K562 (cell line): ENCODE data around the gene OR11A1. TPM values are rescaled to one million over a fixed set of nuclear protein-coding genes. Genes with fewer than 3 reads are reported as not detected.

ENCODE experiments used
- ATAC-seq: fragments of 200-7000 bp; cut with Tn5 transposase; 3 replicates; pipeline ENCODE4 v1.9.1; 2020; ENCODE audit warnings: moderate library complexity
- BruUV-seq: library from RNA; stranded (reverse); fragments of 400-500 nt; replicated peaks from 2 replicates; lab custom pipeline; 2021; lab: Mats Ljungman, UMichigan
- CTCF ChIA-PET: fragments of 300-600 bp; formaldehyde crosslinking; extraction: SDS; loops from one replicate; lab custom pipeline; 2021; ENCODE audit warnings: low intra/inter-chr PET ratio; lab: Yijun Ruan, JAX
- POLR2A ChIA-PET: fragments of 300-600, 350-650 bp; sonication (Branson Sonifier 250); formaldehyde crosslinking; extraction: SDS; loops from one replicate; lab custom pipeline; 2021; ENCODE audit warnings: antibody characterized with exemption, inconsistent platforms; lab: Yijun Ruan, JAX
- DNase-seq, 4 experiments: peaks; one replicate each; pipeline versions ENCODE4 v3.0.0 to v3.0.0-alpha.2; 2011 to 2018; ENCODE audit warnings: low spot score in 3 of 4, mixed read lengths in 3 of 4; ENCODE audit errors: extremely low read depth in 1 of 4
- FAIRE-seq: peaks from 2 replicates; lab custom pipeline; 2011; peaks lifted over from hg19 to GRCh38; lab: Jason Lieb, UNC
- H2AFZ ChIP-seq: 2 replicates; pipeline ENCODE4 v1.6.0; 2011; ENCODE audit warnings: low read depth, low read length, control low read depth, inconsistent platforms
- H3K27ac ChIP-seq: fragments of 200-600 bp; 3 replicates; pipeline ENCODE4 v1.8.0; 2011; ENCODE audit warnings: low read depth, mild to moderate bottlenecking, control low read depth, inconsistent platforms, low read length, moderate library complexity, mixed read lengths; ENCODE audit errors: extremely low read depth
- H3K27me3 ChIP-seq, 2 experiments: fragments of 300-600 bp in 1 of 2; 2 replicates in 1 of 2; 3 replicates in 1 of 2; pipeline versions ENCODE4 v1.6.0 to v1.8.0; 2011; ENCODE audit warnings: inconsistent platforms in 2 of 2, low read length in 2 of 2, mild to moderate bottlenecking in 1 of 2, mixed read lengths in 1 of 2, moderate library complexity in 1 of 2; ENCODE audit not compliant: control insufficient read depth in 2 of 2, insufficient read depth in 2 of 2
- H3K36me3 ChIP-seq: fragments of 300-600 bp; 3 replicates; pipeline ENCODE4 v1.8.0; 2011; ENCODE audit warnings: mild to moderate bottlenecking, low read length, inconsistent platforms; ENCODE audit not compliant: control insufficient read depth, insufficient read depth
- H3K4me1 ChIP-seq, 2 experiments: fragments of 200-600 bp in 1 of 2; replicated peaks in 1 of 2; 2 replicates in 1 of 2; 3 replicates in 1 of 2; pipeline versions ENCODE4 v1.5.1 to v1.8.0; 2011; ENCODE audit warnings: inconsistent platforms in 2 of 2, low read length in 2 of 2, mild to moderate bottlenecking in 1 of 2, mixed read lengths in 1 of 2, moderate library complexity in 1 of 2; ENCODE audit not compliant: control insufficient read depth in 2 of 2, insufficient read depth in 2 of 2
- H3K4me2 ChIP-seq: 2 replicates; pipeline ENCODE4 v1.6.1; 2011; ENCODE audit warnings: low read length, control low read depth, inconsistent platforms, mixed read lengths; ENCODE audit not compliant: insufficient read depth
- H3K4me3 ChIP-seq: fragments of 200-600 bp; sonication (generic), shearing (Covaris generic); 2 replicates; pipeline ENCODE4 v1.5.1; 2016; ENCODE audit warnings: control low read depth, inconsistent platforms
- H3K79me2 ChIP-seq: fragments of 200-600 bp; 3 replicates; pipeline ENCODE4 v1.8.0; 2011; ENCODE audit warnings: low read length, inconsistent platforms; ENCODE audit not compliant: control insufficient read depth, insufficient read depth
- H3K9ac ChIP-seq, 2 experiments: 2 replicates each; pipeline versions ENCODE4 v1.6.0 to v1.6.1; 2011; ENCODE audit warnings: low read depth in 2 of 2, low read length in 2 of 2, control low read depth in 1 of 2, inconsistent platforms in 1 of 2, mild to moderate bottlenecking in 1 of 2, mixed read lengths in 1 of 2; ENCODE audit not compliant: insufficient read depth in 1 of 2
- H3K9me1 ChIP-seq: one replicate; pipeline ENCODE4 v1.6.0; 2011; ENCODE audit warnings: inconsistent platforms, mild to moderate bottlenecking, low read length, moderate library complexity; ENCODE audit not compliant: control insufficient read depth, insufficient read depth
- H3K9me3 ChIP-seq: replicated peaks from 2 replicates; pipeline ENCODE4 v1.5.1; 2011; ENCODE audit warnings: low read depth, low read length, inconsistent platforms; ENCODE audit not compliant: control insufficient read depth, insufficient read depth
- H4K20me1 ChIP-seq: replicated peaks from 2 replicates; pipeline ENCODE4 v1.6.1; 2011; ENCODE audit warnings: low read length, inconsistent platforms, mixed read lengths; ENCODE audit not compliant: control insufficient read depth, insufficient read depth
- BRF2 ChIP-seq: IDR thresholded peaks from 3 replicates; pipeline ENCODE4 v1.6.1; 2011; ENCODE audit warnings: borderline replicate concordance, mild to moderate bottlenecking; ENCODE audit not compliant: insufficient read length, insufficient read depth
- CREM ChIP-seq: IDR thresholded peaks from 2 replicates; pipeline ENCODE4 v1.6.1; 2014; ENCODE audit warnings: antibody characterized with exemption, low read depth
- NFE2L1 ChIP-seq: fragments of 450-650 bp; IDR thresholded peaks from 2 replicates; pipeline ENCODE4 v1.6.1; 2016; ENCODE audit warnings: missing genetic modification characterization, low read depth, mild to moderate bottlenecking, missing compliant biosample characterization, moderate library complexity, borderline replicate concordance
- NR3C1 ChIP-seq: sonication (generic); formaldehyde crosslinking; IDR thresholded peaks from 2 replicates; pipeline ENCODE4 v1.8.1; 2022; ENCODE audit warnings: missing genetic modification reagents
- SIN3A ChIP-seq, 2 experiments: fragments of 150-350 bp in 1 of 2; IDR thresholded peaks; 2 replicates each; pipeline ENCODE4 v1.6.1; 2011 to 2016; ENCODE audit warnings: borderline replicate concordance in 2 of 2, low read depth in 2 of 2, low read length in 2 of 2, mild to moderate bottlenecking in 2 of 2, moderate library complexity in 2 of 2; ENCODE audit not compliant: control insufficient read depth in 1 of 2
- TCF7 ChIP-seq: sonication (generic); IDR thresholded peaks from 2 replicates; pipeline ENCODE4 v1.6.1; 2016; ENCODE audit warnings: antibody characterized with exemption, borderline replicate concordance
- TOE1 ChIP-seq, 2 experiments: fragments of 450-650 bp in 1 of 2; sonication (generic) in 1 of 2; formaldehyde crosslinking in 1 of 2; IDR thresholded peaks; 2 replicates each; pipeline versions ENCODE4 v1.7.1 to v1.8.0; 2016 to 2022; ENCODE audit warnings: borderline replicate concordance in 2 of 2, mild to moderate bottlenecking in 2 of 2, antibody characterized with exemption in 1 of 2, inconsistent platforms in 1 of 2, low read depth in 1 of 2, missing genetic modification reagents in 1 of 2, moderate library complexity in 1 of 2
- TSHZ1 ChIP-seq: fragments of 250-450 bp; sonication (Bioruptor Pico); IDR thresholded peaks from 2 replicates; pipeline ENCODE4 v1.4.0; 2020; ENCODE audit warnings: mild to moderate bottlenecking, moderate library complexity
- U2AF1 ChIP-seq: fragments of 200-400 bp; formaldehyde crosslinking; optimal IDR thresholded peaks from 2 replicates; pipeline ENCODE3; 2017; ENCODE audit warnings: mild to moderate bottlenecking, low read depth, low read length, moderate library complexity
- USF2 ChIP-seq: sonication (generic); formaldehyde crosslinking; IDR thresholded peaks from 2 replicates; pipeline ENCODE4 v1.5.0; 2020; ENCODE audit warnings: missing genetic modification reagents
- XRCC4 ChIP-seq: IDR thresholded peaks from one replicate; pipeline ENCODE4 v1.6.1; 2011; ENCODE audit not compliant: insufficient read depth, insufficient read length; ENCODE audit errors: extremely low read depth
- ZNF133 ChIP-seq: fragments of 250-450 bp; sonication (Bioruptor Pico); IDR thresholded peaks from 2 replicates; pipeline ENCODE4 v1.4.0; 2020; ENCODE audit warnings: mild to moderate bottlenecking
- ZNF224 ChIP-seq: sonication (generic); formaldehyde crosslinking; IDR thresholded peaks from 2 replicates; pipeline ENCODE4 v1.8.0; 2022; ENCODE audit warnings: mild to moderate bottlenecking, missing genetic modification reagents
- ZNF3 ChIP-seq: fragments of 250-450 bp; sonication (Bioruptor Pico); IDR thresholded peaks from 2 replicates; pipeline ENCODE4 v1.5.0; 2021; ENCODE audit warnings: mild to moderate bottlenecking, moderate library complexity
- ZNF311 ChIP-seq: fragments of 250-450 bp; sonication (Bioruptor Pico); IDR thresholded peaks from 2 replicates; pipeline ENCODE4 v1.4.0; 2020; ENCODE audit warnings: mild to moderate bottlenecking, moderate library complexity
- ZNF512 ChIP-seq: IDR thresholded peaks from 2 replicates; pipeline ENCODE4 v1.6.1; 2016; ENCODE audit warnings: missing genetic modification characterization, missing compliant biosample characterization
- WGBS: fragments of 100-300 bp; shearing (Covaris generic); methylation state at CpG from one replicate; pipeline ENCODE4 v1.1.6; 2016; ENCODE audit warnings: low coverage, mixed read lengths; ENCODE audit not compliant: insufficient coverage; ENCODE audit errors: missing lambda C conversion rate; 5-methylcytosine and 5-hydroxymethylcytosine counted together
- in situ Hi-C: fragments of 300-500 bp; cut with MboI; formaldehyde crosslinking; loops from 4 replicates; pipeline ENCODE4 v1.15.0; 2018; ENCODE audit warnings: inconsistent platforms, mixed read lengths
- intact Hi-C: fragments of 100-400 bp; cut with micrococcal nuclease; formaldehyde crosslinking; loops from 2 replicates; pipeline ENCODE4 v1.14.2; 2022
- polyA plus RNA-seq, 8 experiments: library from polyadenylated mRNA; depleted of rRNA in 4 of 8; stranded (reverse) in 5 of 8; unstranded in 3 of 8; fragments of >200 nt; fragmentation: Nextera tagmentation in 2 of 8; fragmentation: Illumina TruSeq in 1 of 8; extraction: Ambion mirVana in 2 of 8; extraction: Trizol in 1 of 8; gene quantifications; 2 replicates each; pipeline versions ENCODE4 v1.2.1 to v1.2.3, GENCODE V29; 2011 to 2014; ENCODE audit warnings: inconsistent platforms in 1 of 8, missing spikeins in 1 of 8
- total RNA-seq, 7 experiments: library from RNA; depleted of rRNA in 6 of 7; stranded (reverse); fragments of >200 nt in 6 of 7; fragmentation: Illumina TruSeq in 2 of 7; extraction: Trizol in 2 of 7; gene quantifications; 2 replicates each; pipeline versions ENCODE4 v1.2.1 to v1.2.3, GENCODE V29; 2011 to 2021; ENCODE audit warnings: low replicate concordance in 1 of 7

Gene OR11A1
- total and polyA plus RNA-seq, 9 of the 15 experiments (the other 6 are each of a cell fraction or from before 2014, with no cell fraction given), result not detected

- peaks cover 3 to 21% of the 10 kb centered on the region in 2 experiments; a peak in 3 of 5 replicates for H3K27me3 ChIP-seq
- no peaks in the 10 kb centered on the region for H3K79me2 ChIP-seq
- intact Hi-C loops, result no loop called here
- no peaks in the 10 kb centered on the region for H4K20me1 ChIP-seq
- H2AFZ ChIP-seq, result no peak overlapping the region
- H3K4me2 ChIP-seq, result no peak overlapping the region
- POLR2A ChIA-PET, result no interaction called here
- 1% methylated on average over 4 of the region's 4 CpGs for WGBS
- no peak overlapping the region for H3K4me3 ChIP-seq
- no peaks in the 10 kb centered on the region for H3K4me1 ChIP-seq
- FAIRE-seq (no peak), DNase-seq (no peak), ATAC-seq (no peak)
- H3K9me3 ChIP-seq, result no peaks in the 10 kb centered on the region
- H3K36me3 ChIP-seq, result no peaks in the 10 kb centered on the region
- no peaks in the 10 kb centered on the region for H3K9me1 ChIP-seq
- H3K27ac ChIP-seq, result no peak overlapping the region
- BruUV-seq, result no TSS peak
- no peak overlapping the region for H3K9ac ChIP-seq
- CTCF ChIA-PET, result no interaction called here
- in situ Hi-C loops, result no loop called here
- TF ChIP-seq ZNF512 (tag) (no peak), NR3C1 (CRISPR knock-in tag) (no peak), BRF2 (no peak), ZNF133 (CRISPR knock-in tag) (no peak), TSHZ1 (CRISPR knock-in tag) (no peak), ZNF3 (CRISPR knock-in tag) (no peak), U2AF1 (no peak), ZNF224 (CRISPR knock-in tag) (no peak), SIN3A (IDR thresholded peaks at IDR 0.05; ENCODE audit: borderline replicate concordance in 2 of 2, control insufficient read depth in 1 of 2, low read depth in 2 of 2, low read length in 2 of 2) (no peak), XRCC4 (no peak), USF2 (CRISPR knock-in tag) (no peak), NFE2L1 (no peak), TCF7 (no peak), CREM (no peak), TOE1 (IDR thresholded peaks at IDR 0.05; ENCODE audit: borderline replicate concordance) (no peak), TOE1 (CRISPR knock-in tag; IDR thresholded peaks at IDR 0.05; ENCODE audit: borderline replicate concordance, low read depth) (no peak), ZNF311 (CRISPR knock-in tag) (no peak)
These were observed 68.3 kb downstream of the OR11A1 start for GRCh38 chr6:29388533-29388932.
